Renal cortical epithelial cell (primary cell): ENCODE results near the gene PRRC2B. TPM values are rescaled to one million over a fixed set of nuclear protein-coding genes. Genes with fewer than 3 reads are reported as not detected.
A peak's percentile ranks its signal among the peaks of the same experiment; 100 is the strongest.
"Not testable (repeated sequence)": the region's sequence is repeated elsewhere in the genome, so short reads cannot be mapped to it uniquely, and the experiment has no call there.

Source experiments
- DNase-seq: peaks from one replicate; pipeline ENCODE4 v3.0.0-alpha.2; 2011; ENCODE audit warnings: low read depth
- total RNA-seq: library from RNA; depleted of rRNA; stranded (reverse); fragments of >200 nt; gene quantifications from 2 replicates; pipeline ENCODE4 v1.2.3, GENCODE V29; 2014

PRRC2B gene
- total RNA-seq, 1 donor from 2014 or later: 172 TPM

DNA sequence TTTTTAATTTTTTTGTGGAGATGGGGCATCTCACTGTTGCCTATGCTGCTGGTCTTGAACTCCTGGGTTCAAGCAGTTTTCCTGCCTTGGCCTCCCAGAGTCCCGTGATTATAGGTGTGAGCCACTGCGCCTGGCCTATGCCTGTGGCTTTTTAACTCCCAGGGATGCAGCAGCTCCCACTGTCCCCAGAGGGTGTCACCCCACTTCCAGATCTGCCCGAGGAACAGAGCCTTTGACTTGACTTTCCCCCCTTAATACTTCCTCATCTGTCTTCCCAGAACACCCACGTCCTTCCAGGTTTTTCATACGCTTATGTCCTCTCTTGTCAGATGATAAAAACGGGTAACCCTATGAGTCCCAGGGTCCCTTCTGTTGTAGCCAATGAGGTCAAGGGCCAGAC is 7.6 kb upstream of the PRRC2B start:
- no peak for DNase-seq

DNA sequence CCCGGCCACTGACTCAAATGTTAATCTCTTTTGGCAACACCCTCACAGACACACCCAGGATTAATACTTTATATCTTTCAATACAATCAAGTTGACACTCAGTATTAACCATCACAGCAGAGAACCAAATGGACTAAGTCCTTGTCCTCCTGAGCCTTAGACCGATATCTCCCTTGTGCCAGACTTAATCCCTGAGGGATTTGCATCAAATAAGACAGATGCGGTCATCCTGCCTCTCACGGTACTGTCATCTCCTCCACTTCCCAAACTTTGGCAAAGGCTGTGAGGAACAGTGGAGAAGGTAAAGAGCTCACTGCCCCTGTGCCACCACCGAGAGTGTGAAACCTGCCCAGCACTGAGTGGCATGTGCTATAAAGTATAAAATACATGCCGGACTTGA is 6.5 kb upstream of the PRRC2B start:
- no peak for DNase-seq

DNA sequence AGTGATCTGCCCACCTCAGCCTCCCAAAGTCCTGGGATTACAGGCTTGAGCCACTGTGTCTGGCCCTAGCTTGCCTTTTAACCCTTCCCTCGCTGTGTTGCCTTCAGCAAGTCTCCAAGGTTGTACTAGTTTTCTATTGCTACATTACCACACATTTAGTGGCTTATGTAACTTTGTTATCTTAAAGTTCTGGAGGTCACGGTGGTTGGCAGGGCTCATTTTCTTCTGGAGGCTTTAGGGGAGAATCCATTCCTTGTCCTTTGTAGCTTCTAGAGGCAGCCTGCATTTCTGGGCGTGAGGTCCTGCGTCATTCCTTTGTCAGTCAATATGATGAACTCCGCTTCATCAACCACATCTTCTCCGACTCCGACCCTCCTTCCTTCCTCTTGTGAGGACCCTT is 2.9 kb upstream of the PRRC2B start:
- no peak for DNase-seq

GRCh38 chr9:131391504-131391903 is 2.4 kb upstream of the PRRC2B start:
- DNase-seq: no peak

GRCh38 chr9:131394464-131395156 is 724 bp downstream of the PRRC2B start:
- no peak for DNase-seq

GRCh38 chr9:131395157-131396098 is 1.5 kb downstream of the PRRC2B start:
- DNase-seq: peak; percentile 48

DNA sequence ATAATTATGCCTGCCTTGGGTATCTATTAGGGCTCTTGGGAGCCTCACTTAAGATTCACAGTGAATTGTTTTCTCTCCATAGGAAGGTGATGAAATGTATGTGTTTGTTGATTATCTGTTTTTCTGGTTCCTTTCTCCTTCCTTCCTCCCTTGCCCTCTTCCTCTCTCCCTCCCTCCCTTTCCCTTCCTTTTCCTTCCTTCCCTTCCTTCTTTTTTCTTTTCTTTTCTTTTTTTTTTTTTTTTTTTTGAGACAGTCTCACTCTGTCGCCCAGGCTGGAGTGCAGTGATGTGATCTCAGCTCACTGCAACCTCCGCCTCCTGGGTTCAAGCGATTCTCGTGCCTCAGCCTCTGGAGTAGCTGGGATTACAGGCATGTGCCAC is 2.2 kb downstream of the PRRC2B start:
- not testable (repeated sequence) for DNase-seq

DNA sequence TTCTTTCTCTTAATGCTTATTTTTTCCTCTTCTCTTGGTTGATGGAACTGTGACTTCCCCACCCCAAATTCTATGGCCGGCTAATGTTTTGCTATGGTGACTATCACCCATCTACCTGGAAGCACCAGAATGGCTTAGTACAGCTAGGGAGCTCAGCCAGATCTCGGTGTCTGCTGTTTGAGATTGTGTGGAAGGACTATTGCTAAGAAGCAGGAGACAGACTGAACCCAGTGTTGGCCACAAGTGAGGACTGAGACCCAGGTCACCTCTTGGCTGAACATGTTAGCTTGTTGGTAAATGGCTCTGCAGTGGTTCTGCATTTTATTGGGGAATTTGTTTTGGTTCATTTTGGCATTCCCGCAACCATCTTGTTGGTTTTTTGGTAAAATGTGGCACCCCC is 2.7 kb downstream of the PRRC2B start:
- DNase-seq: no peak

GRCh38 chr9:131397100-131397790 is 3.4 kb downstream of the PRRC2B start:
- peak; percentile 53 for DNase-seq

GRCh38 chr9:131398204-131398603 is 4.3 kb downstream of the PRRC2B start:
- no peak for DNase-seq

DNA sequence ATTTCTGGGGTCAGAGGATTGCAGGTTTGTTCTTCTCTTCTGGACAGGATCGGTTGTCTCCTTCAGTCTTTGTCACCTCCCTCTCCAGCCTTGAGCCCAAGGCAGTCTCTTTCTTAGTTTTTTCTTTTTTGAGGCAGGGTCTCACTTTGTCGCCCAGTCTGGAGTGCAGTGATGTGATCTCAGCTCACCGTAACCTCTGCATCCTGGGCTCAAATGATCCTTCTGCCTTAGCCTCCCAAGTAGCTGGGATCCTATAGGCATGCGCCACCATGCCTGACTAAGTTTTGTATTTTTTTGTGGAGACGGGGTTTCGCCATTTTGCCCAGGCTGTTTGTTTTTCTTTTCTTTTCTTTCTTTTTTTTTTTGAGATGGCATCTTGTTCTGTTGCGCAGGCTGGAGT is 6.1 kb downstream of the PRRC2B start:
- DNase-seq: no peak

GRCh38 chr9:131400627-131401026 is 6.7 kb downstream of the PRRC2B start:
- no peak for DNase-seq

DNA sequence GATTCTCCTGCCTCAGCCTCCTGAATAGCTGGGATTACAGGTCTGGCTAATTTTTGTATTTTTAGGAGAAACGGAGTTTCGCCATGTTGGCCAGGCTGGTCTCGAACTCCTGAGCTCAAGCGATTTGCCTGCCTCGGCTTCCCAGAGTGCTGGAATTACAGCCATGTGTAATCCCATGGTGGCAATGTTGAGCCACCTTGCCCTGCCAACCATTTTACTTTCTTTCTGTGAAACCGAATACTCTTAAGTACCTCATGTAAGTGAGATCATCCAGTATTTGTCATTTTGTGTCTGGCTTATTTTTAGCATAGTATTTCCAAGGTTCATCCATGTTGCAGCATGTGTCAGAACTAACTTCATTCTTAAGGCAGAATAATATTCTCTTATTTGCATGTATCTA is 8.2 kb downstream of the PRRC2B start:
- peak; percentile 50 for DNase-seq

- peak; percentile 85 for DNase-seq
Observed at GRCh38 chr9:131402738-131403492, 9.0 kb downstream of the PRRC2B start.

- no peak for DNase-seq
Observed at GRCh38 chr9:131403493-131403773, 9.5 kb downstream of the PRRC2B start.

GRCh38 chr9:131404581-131404980 is 10.7 kb downstream of the PRRC2B start:
- no peak for DNase-seq

GRCh38 chr9:131404987-131405386 is 11.1 kb downstream of the PRRC2B start:
- no peak for DNase-seq

DNA sequence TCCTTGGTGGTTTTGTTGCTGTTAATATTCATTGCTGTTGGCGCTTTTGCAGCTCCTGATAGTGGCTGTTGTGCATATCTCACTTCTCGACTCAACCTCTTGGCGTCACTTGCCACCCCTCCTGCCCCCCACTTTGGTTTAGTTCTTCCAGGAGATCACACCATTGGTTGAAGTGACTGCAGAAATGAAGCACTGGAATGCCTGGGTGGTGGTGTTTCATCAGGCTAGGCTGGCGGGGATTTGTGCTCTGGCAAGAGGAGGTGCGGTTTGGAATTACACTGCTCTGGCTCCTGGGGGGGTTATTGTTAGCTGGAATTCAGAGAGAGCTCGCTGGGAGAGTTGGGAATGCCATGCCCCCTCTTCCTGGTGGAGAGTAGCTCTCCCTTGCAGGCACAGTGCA is 11.5 kb downstream of the PRRC2B start:
- peak; percentile 62 for DNase-seq

GRCh38 chr9:131405858-131406537 is 12.1 kb downstream of the PRRC2B start:
- DNase-seq: no peak

DNA sequence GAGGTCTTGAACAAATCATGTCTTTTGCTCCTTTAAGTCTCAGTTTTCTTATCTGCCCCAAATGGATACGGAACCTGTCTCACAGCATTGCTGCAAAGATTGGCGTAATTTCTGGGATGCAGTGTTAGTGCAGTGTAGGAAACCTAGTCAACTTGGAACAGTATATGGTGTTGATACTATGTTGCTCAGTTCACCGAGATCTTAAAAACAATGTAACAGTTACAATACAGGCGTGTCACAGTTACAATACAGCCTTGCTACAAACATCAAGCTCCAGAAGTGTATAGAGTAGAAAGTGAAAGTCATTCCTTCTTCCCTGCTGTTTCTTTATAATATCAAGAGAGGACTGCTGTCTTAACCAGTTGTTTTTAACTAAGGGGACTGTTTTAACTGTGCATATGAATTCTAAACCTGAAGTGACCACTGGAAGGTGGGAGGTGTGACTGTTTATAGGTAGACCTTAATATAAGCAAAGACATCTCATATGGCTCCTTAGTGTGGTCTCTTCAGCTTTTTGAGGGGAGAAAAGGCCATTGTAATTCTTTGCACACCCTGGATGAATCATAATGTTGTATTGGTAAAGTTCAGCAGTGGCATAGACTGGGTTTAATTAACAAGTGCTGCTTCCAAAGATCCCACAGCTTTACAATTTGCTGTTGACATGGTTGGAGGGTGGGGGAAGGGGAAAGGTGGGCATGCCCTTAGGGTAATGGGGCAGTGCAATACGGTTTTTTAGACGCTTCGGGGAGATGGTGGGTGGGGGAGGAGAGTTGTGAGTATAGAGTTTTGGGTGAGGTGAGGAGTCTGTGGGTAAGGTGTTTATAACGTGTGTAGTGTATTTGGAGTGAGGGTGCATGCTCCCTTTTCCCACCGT is 12.9 kb downstream of the PRRC2B start:
- DNase-seq: peak; percentile 51
